NCI-H2227 treated with DMSO at 0.1 percent for 48 hours (cell line): ENCODE data around the gene STYK1.

ENCODE experiments used
- DNase-seq: peaks from one replicate; lab custom pipeline; 2025; lab: John Stamatoyannopoulos, UW

STYK1 gene, protein sequence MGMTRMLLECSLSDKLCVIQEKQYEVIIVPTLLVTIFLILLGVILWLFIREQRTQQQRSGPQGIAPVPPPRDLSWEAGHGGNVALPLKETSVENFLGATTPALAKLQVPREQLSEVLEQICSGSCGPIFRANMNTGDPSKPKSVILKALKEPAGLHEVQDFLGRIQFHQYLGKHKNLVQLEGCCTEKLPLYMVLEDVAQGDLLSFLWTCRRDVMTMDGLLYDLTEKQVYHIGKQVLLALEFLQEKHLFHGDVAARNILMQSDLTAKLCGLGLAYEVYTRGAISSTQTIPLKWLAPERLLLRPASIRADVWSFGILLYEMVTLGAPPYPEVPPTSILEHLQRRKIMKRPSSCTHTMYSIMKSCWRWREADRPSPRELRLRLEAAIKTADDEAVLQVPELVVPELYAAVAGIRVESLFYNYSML

DNA sequence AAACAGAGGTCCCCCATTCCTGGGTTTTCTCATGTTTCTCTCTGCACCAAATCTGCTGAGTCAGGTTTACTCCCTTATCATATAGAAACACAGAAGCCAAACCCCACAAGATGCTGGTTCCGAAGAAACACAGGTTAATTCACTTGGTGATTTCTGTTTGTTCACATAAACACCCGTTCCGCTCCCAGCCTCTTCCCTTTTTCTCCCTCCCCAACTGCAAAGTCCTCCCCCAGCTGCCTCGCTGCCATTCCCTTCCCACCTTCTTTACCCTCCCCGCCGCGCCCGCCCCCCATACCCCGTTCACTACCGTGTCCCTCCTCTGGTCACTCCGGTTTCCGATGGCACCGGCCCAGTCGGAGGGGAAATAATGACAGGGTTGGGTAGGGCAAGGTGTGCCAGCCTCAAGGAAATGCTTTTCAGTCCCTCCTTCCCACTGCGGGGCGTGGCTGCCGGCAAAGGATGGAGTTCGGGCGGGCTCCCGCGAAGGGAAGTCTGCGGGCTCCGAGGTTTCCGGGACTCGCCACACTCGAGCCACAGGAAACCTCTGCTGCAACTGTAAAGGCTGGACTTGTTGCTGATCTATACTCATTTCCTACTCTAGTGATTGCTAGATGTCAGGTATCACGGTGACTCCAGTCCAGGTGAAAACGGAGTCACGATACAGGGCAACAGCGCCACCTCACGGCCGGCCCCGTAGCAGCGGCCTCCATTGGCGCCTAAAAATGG is at the start of gene STYK1:
Gene STYK1 (minus strand): TSS at position 394 of the 726 bp plus-strand sequence. CDS start 39,434 bp downstream, outside the sequence.
- no peak for DNase-seq

GRCh38 chr12:10722905-10723746 is 49.3 kb upstream of the STYK1 start, which contains the start of gene YBX3:
TSS of gene YBX3 (minus strand) at chr12:10723323. CDS start at chr12:10723111, 212 bp downstream.
- DNase-seq: no peak

GRCh38 chr12:10722502-10722904 is 48.7 kb upstream of the STYK1 start:
- no peak for DNase-seq

- DNase-seq: no peak
These were observed 48.0 kb upstream of the STYK1 start for GRCh38 chr12:10721651-10722501.

DNA sequence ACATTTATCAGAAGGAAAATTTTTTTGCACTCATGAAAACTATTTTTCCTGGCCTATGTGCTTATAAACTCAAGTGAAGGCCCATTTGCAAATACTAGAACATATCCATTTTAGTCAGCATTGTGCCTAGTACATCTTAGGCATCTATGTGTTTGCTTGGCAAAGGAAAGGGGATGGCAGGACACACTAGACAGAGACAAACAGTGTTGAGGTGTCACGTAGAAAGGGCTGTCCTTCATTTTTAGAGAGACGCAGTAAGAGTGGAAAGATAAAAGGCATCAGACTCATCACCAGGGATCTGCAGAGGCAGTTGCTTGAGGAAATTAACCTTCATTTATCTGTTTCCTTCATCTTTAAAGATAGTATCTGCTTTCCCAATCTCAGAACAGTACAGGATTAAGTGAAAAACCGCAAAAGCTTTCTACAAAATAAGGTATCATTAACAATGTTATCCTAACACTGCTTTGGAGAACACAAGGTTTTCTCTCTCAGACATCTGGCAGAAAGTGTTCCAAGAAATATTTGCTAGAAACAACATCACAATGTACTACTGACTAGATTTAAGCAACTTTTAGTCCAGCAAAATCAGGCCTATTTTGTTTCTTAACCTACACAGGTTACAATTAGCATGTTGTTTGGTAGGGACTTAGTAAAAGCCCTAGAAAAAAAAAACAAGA is 47.3 kb upstream of the STYK1 start:
- DNase-seq: no peak

DNA sequence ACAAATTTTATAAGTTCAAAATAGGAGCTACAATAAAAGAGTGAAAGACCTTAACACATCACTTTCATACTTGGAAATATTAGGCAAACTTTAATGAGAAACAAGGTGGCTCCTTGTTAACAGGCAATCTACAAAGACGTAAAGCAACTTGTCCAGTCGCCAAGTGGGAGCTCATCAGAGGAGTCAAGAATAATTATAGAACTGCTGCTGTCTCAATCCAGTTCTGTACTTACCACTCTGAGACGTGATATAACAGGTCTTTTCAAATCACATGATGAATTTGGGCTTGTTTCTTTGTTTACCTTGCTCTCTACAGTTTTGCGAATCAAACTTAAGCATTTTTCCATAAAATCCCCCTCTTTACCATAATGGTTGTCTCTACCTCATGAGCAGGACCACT is 45.6 kb upstream of the STYK1 start:
- DNase-seq: no peak

GRCh38 chr12:10718279-10718821 is 44.5 kb upstream of the STYK1 start:
- no peak for DNase-seq

GRCh38 chr12:10717410-10717809 is 43.6 kb upstream of the STYK1 start:
- DNase-seq: no peak

DNA sequence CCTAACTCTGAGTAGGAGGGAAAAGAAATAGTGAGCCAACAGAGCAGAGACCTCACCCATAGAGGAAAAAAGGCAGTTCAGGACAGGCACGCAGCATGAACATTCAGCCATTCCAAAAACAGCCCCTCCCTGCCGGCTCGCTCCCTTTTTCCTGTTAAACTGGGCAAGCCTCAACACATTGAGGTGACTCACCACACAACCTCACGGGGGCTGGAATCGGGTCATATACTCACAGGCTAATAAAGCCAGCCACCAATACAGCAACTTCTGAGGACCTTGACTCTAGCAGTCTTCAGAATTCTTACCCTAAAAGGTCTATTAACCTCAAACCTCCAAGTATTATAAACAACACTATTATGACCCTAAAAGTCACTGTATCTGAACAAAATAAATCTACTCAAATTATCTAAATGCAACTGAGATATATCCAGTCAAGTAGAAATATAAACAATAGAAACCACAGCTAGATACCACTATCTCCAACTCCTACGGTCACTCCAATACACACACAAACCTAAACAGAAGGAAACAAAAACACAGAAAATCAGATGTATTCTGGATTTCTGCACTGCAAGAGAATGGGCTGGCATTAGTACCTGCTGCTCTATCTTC is 43.0 kb upstream of the STYK1 start:
- DNase-seq: no peak

DNA sequence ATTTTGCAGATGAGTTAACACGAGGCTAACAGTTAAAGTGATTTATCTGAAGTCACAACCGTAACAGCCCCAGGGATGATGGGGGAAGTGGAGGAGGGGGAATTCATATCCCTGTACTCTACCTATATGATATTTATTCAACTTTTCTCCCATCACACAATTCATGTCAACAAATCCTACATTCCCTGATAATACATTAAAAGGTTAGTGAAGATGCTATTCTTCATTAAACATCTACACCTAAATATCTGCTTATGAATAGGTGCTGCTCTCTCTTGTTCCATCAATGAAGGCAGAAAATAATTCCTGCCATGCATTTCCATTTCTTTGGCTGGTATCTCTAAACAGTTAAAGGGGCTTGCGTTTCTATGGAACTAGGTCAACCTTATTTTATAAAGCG is 42.4 kb upstream of the STYK1 start:
- DNase-seq: no peak

GRCh38 chr12:10715491-10715890 is 41.6 kb upstream of the STYK1 start:
- no peak for DNase-seq

GRCh38 chr12:10709808-10710207 is 36.0 kb upstream of the STYK1 start:
- DNase-seq: no peak

DNA sequence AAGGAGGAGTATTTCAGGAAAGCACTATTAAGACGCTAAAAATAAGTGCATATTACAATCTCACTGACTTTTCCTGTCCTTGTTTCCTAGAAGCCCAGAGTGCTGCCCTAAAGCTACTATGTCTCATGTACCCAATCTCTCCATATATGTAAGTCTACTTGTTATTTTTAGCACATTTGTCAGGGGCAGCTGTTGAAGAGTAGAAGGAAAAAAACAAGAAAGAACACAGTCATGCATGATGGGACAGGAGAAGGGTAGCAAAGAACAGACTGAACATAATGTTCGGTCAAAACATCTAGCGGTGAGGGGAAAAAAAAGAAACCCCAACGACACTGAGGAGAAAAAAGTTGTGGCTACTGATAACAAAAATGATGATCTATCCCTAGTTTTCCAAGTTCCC is 35.0 kb upstream of the STYK1 start:
- no peak for DNase-seq

- no peak for DNase-seq
These were observed 31.8 kb upstream of the STYK1 start for GRCh38 chr12:10705655-10706054.

DNA sequence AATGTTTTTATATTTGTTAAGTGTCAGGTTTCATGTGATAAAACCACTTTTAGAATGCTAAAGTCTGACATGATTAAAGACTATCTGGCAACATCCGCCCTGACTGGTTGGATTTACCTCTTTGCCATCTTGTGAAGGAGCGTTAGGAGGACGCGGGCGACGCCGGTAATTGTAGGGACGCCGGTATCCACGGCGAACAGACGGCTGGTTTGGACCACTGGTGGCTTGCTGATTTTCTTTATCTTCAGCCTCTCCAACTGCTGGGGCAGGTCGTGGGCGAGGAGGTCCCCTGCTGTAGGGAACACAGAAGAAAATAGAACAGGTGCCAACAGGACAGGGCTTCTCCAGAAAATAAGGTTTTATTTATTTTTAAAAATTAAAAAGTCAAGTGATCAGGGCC is 28.0 kb upstream of the STYK1 start:
- no peak for DNase-seq

- DNase-seq: no peak
These were observed 27.4 kb upstream of the STYK1 start for GRCh38 chr12:10701131-10701681.

DNA sequence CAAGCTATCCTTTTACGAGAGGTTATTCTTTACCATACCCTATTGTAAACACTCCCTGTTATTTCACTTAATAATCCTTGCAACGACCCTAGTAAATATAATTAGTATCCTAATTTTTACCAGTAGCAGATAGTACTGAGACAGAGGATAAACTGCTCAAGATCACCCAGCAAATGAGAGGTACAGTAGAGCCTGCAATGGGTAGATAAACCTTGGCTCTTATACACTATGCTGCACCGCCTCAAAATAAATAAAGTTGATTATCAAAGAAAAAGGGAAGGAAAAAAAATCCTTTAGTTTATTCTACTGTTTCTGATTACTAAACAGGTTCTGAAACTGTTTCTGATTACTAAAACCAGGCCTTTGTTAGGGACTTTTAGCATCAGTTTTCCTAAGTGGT is 26.7 kb upstream of the STYK1 start:
- DNase-seq: no peak

DNA sequence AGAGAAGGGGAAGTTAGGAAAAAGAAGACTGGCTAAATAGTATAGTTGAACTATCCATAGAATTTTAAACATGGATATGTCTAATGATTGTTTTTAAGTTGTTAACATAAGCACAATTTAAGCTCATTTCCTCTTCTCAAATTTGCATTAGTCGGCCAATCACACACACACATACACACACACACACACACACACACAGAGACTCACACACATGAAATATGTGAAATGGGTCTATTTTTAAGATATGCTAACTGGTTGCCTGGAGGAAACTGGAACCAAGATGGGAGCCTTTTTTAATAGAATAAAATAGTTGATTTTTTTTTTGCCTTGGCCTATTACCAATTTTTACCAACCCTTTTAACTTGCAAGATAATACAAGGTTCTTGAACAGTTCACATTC is 24.0 kb upstream of the STYK1 start:
- no peak for DNase-seq

DNA sequence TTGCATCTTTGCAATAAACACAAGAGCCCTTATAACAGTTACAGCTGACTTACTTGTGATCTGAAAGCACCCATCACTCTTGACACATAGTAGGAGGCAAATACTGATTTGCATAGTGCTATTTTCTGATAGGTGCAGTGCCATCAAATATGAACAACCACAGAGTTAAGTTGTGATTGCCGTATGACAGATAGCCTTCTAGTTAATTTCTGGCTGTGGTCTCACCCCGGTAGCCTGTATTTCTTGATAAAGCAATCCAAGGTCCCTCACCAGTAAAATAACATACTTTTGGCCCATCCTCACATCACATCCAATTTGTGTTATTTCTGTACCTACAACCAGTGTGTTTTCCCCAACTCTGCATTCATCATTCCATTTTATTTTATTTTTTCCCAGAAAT is 23.3 kb upstream of the STYK1 start:
- no peak for DNase-seq

DNA sequence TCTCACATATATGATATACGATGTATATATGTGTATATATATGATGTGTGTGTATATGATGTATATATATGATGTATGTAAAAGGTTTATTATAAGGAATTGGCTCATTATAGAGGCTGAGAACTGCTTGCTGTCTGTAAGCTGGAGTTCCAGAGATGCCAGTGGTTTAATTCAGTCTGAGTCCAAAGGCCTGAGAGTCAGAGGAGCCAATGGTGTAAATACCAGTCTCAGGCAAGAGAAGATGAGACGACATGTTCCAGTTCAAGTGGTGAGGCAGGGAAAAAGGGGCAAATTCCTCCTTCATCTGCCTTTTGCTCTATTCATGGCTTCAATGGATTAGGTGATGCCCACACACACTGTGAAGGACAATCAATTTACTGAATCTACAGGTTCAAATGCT is 17.1 kb upstream of the STYK1 start:
- no peak for DNase-seq
